DMS53 treated with DMSO at 0.1 percent for 48 hours (cell line): ENCODE results near the gene IGSF9.
A peak's percentile ranks its signal among the peaks of the same experiment; 100 is the strongest.

Experiments used
- DNase-seq: peaks from one replicate; lab custom pipeline; 2025; ENCODE audit not compliant: unreplicated experiment; lab: John Stamatoyannopoulos, UW

IGSF9 gene

GRCh38 chr1:159947942-159948341 lies 2.5 kb upstream of the IGSF9 start:
- DNase-seq = no peak

GRCh38 chr1:159946242-159947187 lies 1.1 kb upstream of the IGSF9 start:
- DNase-seq = no peak

GRCh38 chr1:159944623-159945455 lies 574 bp downstream of the IGSF9 start:
- no peak for DNase-seq

GRCh38 chr1:159943908-159944622 lies 1.3 kb downstream of the IGSF9 start:
- no peak for DNase-seq

- no peak for DNase-seq
These were observed 2.2 kb downstream of the IGSF9 start for GRCh38 chr1:159943278-159943640.

GRCh38 chr1:159942632-159943277 lies 2.7 kb downstream of the IGSF9 start:
- DNase-seq = no peak

- no peak for DNase-seq
These were observed 3.5 kb downstream of the IGSF9 start for GRCh38 chr1:159941591-159942560.

GRCh38 chr1:159941141-159941540 lies 4.3 kb downstream of the IGSF9 start:
- DNase-seq = no peak

- no peak for DNase-seq
These were observed 5.3 kb downstream of the IGSF9 start for GRCh38 chr1:159940006-159940620.

GRCh38 chr1:159939678-159940002 lies 5.8 kb downstream of the IGSF9 start:
- no peak for DNase-seq

- DNase-seq = no peak
These were observed 6.3 kb downstream of the IGSF9 start for GRCh38 chr1:159938905-159939677.

- no peak for DNase-seq
These were observed 7.1 kb downstream of the IGSF9 start for GRCh38 chr1:159938211-159938852.

- no peak for DNase-seq
These were observed 8.2 kb downstream of the IGSF9 start for GRCh38 chr1:159937054-159937750.

- DNase-seq = peak; percentile 41
These were observed 9.0 kb downstream of the IGSF9 start for GRCh38 chr1:159936273-159936904.

- no peak for DNase-seq
These were observed 9.6 kb downstream of the IGSF9 start for GRCh38 chr1:159935719-159936272.

- no peak for DNase-seq
These were observed 10.1 kb downstream of the IGSF9 start for GRCh38 chr1:159935305-159935704.
